BE2C (cell line): ENCODE data around the gene ZNF627. TPM values are rescaled to one million over a fixed set of nuclear protein-coding genes. Genes with fewer than 3 reads are reported as not detected.

Source experiments
- DNase-seq: peaks from one replicate; pipeline ENCODE4 v3.0.0-alpha.2; 2020
- H3K27me3 ChIP-seq: fragments of 250-450 bp; sonication (Bioruptor Pico); 2 replicates; pipeline ENCODE4 v1.5.1; 2020; ENCODE audit warnings: mild to moderate bottlenecking
- H3K36me3 ChIP-seq: fragments of 250-450 bp; sonication (Bioruptor Pico); 2 replicates; pipeline ENCODE4 v1.5.1; 2020; ENCODE audit warnings: mild to moderate bottlenecking
- H3K4me1 ChIP-seq: fragments of 250-450 bp; sonication (Bioruptor Pico); 2 replicates; pipeline ENCODE4 v1.5.1; 2020
- H3K4me3 ChIP-seq: 2 replicates; pipeline ENCODE4 v1.5.1; 2011; ENCODE audit warnings: low read depth, low read length
- H3K9me3 ChIP-seq: fragments of 250-450 bp; sonication (Bioruptor Pico); 2 replicates; pipeline ENCODE4 v1.5.1; 2020
- polyA plus RNA-seq: library from polyadenylated mRNA; unstranded; fragments of >200 nt; gene quantifications from one replicate; pipeline ENCODE4 v1.2.1, GENCODE V29; 2012; ENCODE audit warnings: low read depth, missing spikeins; ENCODE audit not compliant: insufficient read length, insufficient read depth
- TF ChIP-seq, protein P1 (sequence below): IDR thresholded peaks from 2 replicates; pipeline ENCODE4 v1.5.1; 2012; ENCODE audit warnings: mild to moderate bottlenecking, low read depth, low read length

The ZNF627 gene
- 9.6 TPM for polyA plus RNA-seq

- Histone ChIP-seq H3K36me3 (peaks cover 20% of the 10 kb centered on the region), H3K4me3 (peak within 1 kb of the TSS; percentile 96), H3K9me3 (no peaks in the 10 kb centered on the region), H3K4me1 (no peaks in the 10 kb centered on the region), H3K27me3 (no peaks in the 10 kb centered on the region)
- peak; percentile 99 for DNase-seq
- TF ChIP-seq, protein P1, sequence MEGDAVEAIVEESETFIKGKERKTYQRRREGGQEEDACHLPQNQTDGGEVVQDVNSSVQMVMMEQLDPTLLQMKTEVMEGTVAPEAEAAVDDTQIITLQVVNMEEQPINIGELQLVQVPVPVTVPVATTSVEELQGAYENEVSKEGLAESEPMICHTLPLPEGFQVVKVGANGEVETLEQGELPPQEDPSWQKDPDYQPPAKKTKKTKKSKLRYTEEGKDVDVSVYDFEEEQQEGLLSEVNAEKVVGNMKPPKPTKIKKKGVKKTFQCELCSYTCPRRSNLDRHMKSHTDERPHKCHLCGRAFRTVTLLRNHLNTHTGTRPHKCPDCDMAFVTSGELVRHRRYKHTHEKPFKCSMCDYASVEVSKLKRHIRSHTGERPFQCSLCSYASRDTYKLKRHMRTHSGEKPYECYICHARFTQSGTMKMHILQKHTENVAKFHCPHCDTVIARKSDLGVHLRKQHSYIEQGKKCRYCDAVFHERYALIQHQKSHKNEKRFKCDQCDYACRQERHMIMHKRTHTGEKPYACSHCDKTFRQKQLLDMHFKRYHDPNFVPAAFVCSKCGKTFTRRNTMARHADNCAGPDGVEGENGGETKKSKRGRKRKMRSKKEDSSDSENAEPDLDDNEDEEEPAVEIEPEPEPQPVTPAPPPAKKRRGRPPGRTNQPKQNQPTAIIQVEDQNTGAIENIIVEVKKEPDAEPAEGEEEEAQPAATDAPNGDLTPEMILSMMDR = no peak; the same call in 1 of the 2 replicates
These were observed at the start of gene ZNF627 for GRCh38 chr19:11597202-11598102. Gene ZNF627, plus strand, starts transcription at chr19:11597483. Its CDS starts 145 bp downstream, at chr19:11597628.

GRCh38 chr19:11547929-11548700 lies 49.2 kb upstream of the ZNF627 start:
- H3K4me3 ChIP-seq = no peak overlapping the region
- TF ChIP-seq, protein P1 = no peak
- H3K36me3 ChIP-seq = peaks cover 14% of the 10 kb centered on the region
- DNase-seq = no peak
- H3K27me3 ChIP-seq = no peaks in the 10 kb centered on the region
- no peaks in the 10 kb centered on the region for H3K9me3 ChIP-seq
- H3K4me1 ChIP-seq = no peaks in the 10 kb centered on the region

DNA sequence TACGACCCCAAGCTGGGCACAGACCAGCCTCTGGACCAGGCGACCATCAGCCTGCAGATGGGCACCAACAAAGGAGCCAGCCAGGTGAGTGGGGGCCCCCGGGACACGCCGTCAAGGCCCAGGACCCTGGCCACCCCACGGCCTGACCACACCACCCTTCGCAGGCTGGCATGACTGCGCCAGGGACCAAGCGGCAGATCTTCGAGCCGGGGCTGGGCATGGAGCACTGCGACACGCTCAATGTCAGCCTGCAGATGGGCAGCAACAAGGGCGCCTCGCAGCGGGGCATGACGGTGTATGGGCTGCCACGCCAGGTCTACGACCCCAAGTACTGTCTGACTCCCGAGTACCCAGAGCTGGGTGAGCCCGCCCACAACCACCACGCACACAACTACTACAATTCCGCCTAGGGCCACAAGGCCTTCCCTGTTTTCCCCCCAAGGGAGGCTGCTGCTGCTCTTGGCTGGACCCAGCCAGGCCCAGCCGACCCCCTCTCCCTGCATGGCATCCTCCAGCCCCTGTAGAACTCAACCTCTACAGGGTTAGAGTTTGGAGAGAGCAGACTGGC lies 47.8 kb upstream of the ZNF627 start:
- peaks cover 27% of the 10 kb centered on the region for H3K36me3 ChIP-seq
- DNase-seq = no peak
- H3K4me3 ChIP-seq = no peak overlapping the region
- H3K9me3 ChIP-seq = no peaks in the 10 kb centered on the region
- H3K4me1 ChIP-seq = no peaks in the 10 kb centered on the region
- TF ChIP-seq, protein P1 = no peak
- H3K27me3 ChIP-seq = no peaks in the 10 kb centered on the region

DNA sequence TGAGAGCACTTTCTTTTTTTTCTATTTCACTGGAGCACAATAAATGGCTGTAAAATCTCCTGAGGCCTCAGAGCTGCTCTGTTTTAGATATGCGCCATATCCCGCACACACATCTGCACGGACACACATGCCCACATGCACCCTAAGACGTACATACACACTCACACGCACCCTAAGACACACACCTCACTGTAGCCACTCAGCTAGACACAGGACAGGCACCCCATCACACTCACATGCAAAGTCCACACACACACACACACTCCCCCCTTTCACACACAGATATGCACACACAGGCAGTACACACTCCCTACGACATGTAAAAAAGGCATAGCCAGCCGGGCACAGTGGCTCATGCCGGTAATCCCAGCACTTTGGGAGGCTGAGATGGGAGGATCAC lies 47.0 kb upstream of the ZNF627 start:
- no peaks in the 10 kb centered on the region for H3K4me1 ChIP-seq
- no peaks in the 10 kb centered on the region for H3K9me3 ChIP-seq
- H3K4me3 ChIP-seq = no peak overlapping the region
- no peak for DNase-seq
- TF ChIP-seq, protein P1 = no peak
- H3K27me3 ChIP-seq = no peaks in the 10 kb centered on the region
- peaks cover 28% of the 10 kb centered on the region for H3K36me3 ChIP-seq

DNA sequence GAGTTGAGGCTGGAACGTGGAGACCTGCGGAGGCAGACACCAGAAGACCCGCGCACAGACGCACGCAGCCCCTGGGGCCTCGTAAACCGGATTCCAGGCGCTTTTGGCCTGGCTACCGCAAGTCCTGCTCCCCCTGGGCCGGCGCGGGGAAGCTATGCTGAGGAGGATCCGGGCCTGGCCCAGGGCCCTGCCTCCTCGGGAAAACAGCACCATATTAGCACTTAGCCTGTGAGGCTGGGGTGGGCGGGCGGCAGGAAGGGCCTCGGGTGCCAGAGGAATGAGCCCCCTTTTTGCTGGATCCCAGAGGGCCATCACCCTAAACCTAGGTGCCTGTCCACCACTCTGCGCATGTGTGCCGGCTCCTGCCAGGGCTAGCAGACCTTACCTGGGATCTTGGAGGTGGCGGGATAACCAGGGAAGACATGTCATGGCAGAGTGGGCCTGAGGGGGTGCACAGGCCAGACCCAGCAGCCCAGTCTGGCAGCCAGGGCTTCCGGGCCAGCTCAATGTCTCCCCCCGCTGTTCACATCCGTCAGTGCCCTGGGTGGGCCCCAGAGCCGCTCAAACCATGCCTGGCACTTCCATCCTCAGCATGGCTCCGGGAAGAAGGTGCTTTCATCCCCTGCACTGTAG lies 45.6 kb upstream of the ZNF627 start:
- TF ChIP-seq, protein P1 = peak; percentile 64

More for the DNA sequence above, 45.6 kb upstream of the ZNF627 start:
- no peaks in the 10 kb centered on the region for H3K9me3 ChIP-seq
- peaks cover 31% of the 10 kb centered on the region for H3K36me3 ChIP-seq
- H3K27me3 ChIP-seq = no peaks in the 10 kb centered on the region
- no peaks in the 10 kb centered on the region for H3K4me1 ChIP-seq
- H3K4me3 ChIP-seq = no peak overlapping the region
- DNase-seq = peak; percentile 63
